K562 (cell line): ENCODE results near the gene CARD8. TPM values are rescaled to one million over a fixed set of nuclear protein-coding genes. Genes with fewer than 3 reads are reported as not detected.

Experiments
- polyA plus RNA-seq, 8 experiments: library from polyadenylated mRNA; depleted of rRNA in 4 of 8; stranded (reverse) in 5 of 8; unstranded in 3 of 8; fragments of >200 nt; fragmentation: Nextera tagmentation in 2 of 8; fragmentation: Illumina TruSeq in 1 of 8; extraction: Ambion mirVana in 2 of 8; extraction: Trizol in 1 of 8; gene quantifications; 2 replicates each; pipeline versions ENCODE4 v1.2.1 to v1.2.3, GENCODE V29; 2011 to 2014; ENCODE audit warnings: inconsistent platforms in 1 of 8, missing spikeins in 1 of 8
- total RNA-seq, 7 experiments: library from RNA; depleted of rRNA in 6 of 7; stranded (reverse); fragments of >200 nt in 6 of 7; fragmentation: Illumina TruSeq in 2 of 7; extraction: Trizol in 2 of 7; gene quantifications; 2 replicates each; pipeline versions ENCODE4 v1.2.1 to v1.2.3, GENCODE V29; 2011 to 2021; ENCODE audit warnings: low replicate concordance in 1 of 7

Gene CARD8
- total and polyA plus RNA-seq, 9 of the 15 experiments (the other 6 are each of a cell fraction or from before 2014, with no cell fraction given): 11.5 to 26.4 (median 20.8) TPM

Other genes starting within 250 kb of the CARD8 start
Only the 7 nearest of the 13 such genes appear.
- 111 and 114 TPM in 2 replicates for gene LIG1, start 85.6 kb downstream of the CARD8 start, total RNA-seq (2014; rRNA removed)
- gene LIG1, start 85.6 kb downstream of the CARD8 start, total RNA-seq (2014; rRNA removed; fragmentation: Illumina TruSeq; extraction: Trizol): 50.7 and 65.3 TPM in 2 replicates
- 70.4 and 75.5 TPM in 2 replicates for gene LIG1, start 85.6 kb downstream of the CARD8 start, total RNA-seq (2015; rRNA removed; fragmentation: Illumina TruSeq; extraction: Trizol)
- gene LIG1, start 85.6 kb downstream of the CARD8 start, total RNA-seq (2021): 83.0 and 87.6 TPM in 2 replicates
- 49.9 and 74.6 TPM in 2 replicates for gene LIG1, start 85.6 kb downstream of the CARD8 start, polyA plus RNA-seq (2011; rRNA removed)
- gene LIG1, start 85.6 kb downstream of the CARD8 start, polyA plus RNA-seq (2014; fragmentation: Illumina TruSeq; extraction: Trizol): 71.1 and 75.8 TPM in 2 replicates
- gene LIG1, start 85.6 kb downstream of the CARD8 start, polyA plus RNA-seq (2014; fragmentation: Nextera tagmentation; extraction: Ambion mirVana): 10 to 100 TPM in 1 of 2 experiments, 1 to 10 TPM in 1; 9.6 to 11.0 TPM
- 82.1 and 101 TPM in 2 replicates for gene LIG1, start 85.6 kb downstream of the CARD8 start, polyA plus RNA-seq (2014; rRNA removed)
- 0.50 and 0.73 TPM in 2 replicates for gene ZSWIM9, start 85.2 kb downstream of the CARD8 start, total RNA-seq (2014; rRNA removed)
- 0.11 and 0.13 TPM in 2 replicates for gene ZSWIM9, start 85.2 kb downstream of the CARD8 start, total RNA-seq (2014; rRNA removed; fragmentation: Illumina TruSeq; extraction: Trizol)
- gene ZSWIM9, start 85.2 kb downstream of the CARD8 start, total RNA-seq (2015; rRNA removed; fragmentation: Illumina TruSeq; extraction: Trizol): 0.11 and 0.36 TPM in 2 replicates
- gene ZSWIM9, start 85.2 kb downstream of the CARD8 start, total RNA-seq (2021): 1.4 TPM in 2 replicates
- 0.06 and 0.09 TPM in 2 replicates for gene ZSWIM9, start 85.2 kb downstream of the CARD8 start, polyA plus RNA-seq (2011; rRNA removed)
- 0.33 and 0.58 TPM in 2 replicates for gene ZSWIM9, start 85.2 kb downstream of the CARD8 start, polyA plus RNA-seq (2014; fragmentation: Illumina TruSeq; extraction: Trizol)
- gene ZSWIM9, start 85.2 kb downstream of the CARD8 start, polyA plus RNA-seq (2014; fragmentation: Nextera tagmentation; extraction: Ambion mirVana): under 1 TPM in 1 of 2 experiments, not detected in 1; 0.04 TPM
- gene ZSWIM9, start 85.2 kb downstream of the CARD8 start, polyA plus RNA-seq (2014; rRNA removed): 0.82 and 0.94 TPM in 2 replicates
- not detected in 2 replicates for gene ZNF114, start 14.2 kb upstream of the CARD8 start, total RNA-seq (2014; rRNA removed)
- not detected in 2 replicates for gene ZNF114, start 14.2 kb upstream of the CARD8 start, total RNA-seq (2014; rRNA removed; fragmentation: Illumina TruSeq; extraction: Trizol)
- not detected in 2 replicates for gene ZNF114, start 14.2 kb upstream of the CARD8 start, total RNA-seq (2015; rRNA removed; fragmentation: Illumina TruSeq; extraction: Trizol)
- gene ZNF114, start 14.2 kb upstream of the CARD8 start, total RNA-seq (2021): not detected in 2 replicates
- not detected in 2 replicates for gene ZNF114, start 14.2 kb upstream of the CARD8 start, polyA plus RNA-seq (2011; rRNA removed)
- not detected in 2 replicates for gene ZNF114, start 14.2 kb upstream of the CARD8 start, polyA plus RNA-seq (2014; fragmentation: Illumina TruSeq; extraction: Trizol)
- gene ZNF114, start 14.2 kb upstream of the CARD8 start, polyA plus RNA-seq (2014; fragmentation: Nextera tagmentation; extraction: Ambion mirVana): not detected
- not detected in 2 replicates for gene ZNF114, start 14.2 kb upstream of the CARD8 start, polyA plus RNA-seq (2014; rRNA removed)
- 137 and 194 TPM in 2 replicates for gene EMP3, start 69.6 kb upstream of the CARD8 start, total RNA-seq (2014; rRNA removed)
- gene EMP3, start 69.6 kb upstream of the CARD8 start, total RNA-seq (2014; rRNA removed; fragmentation: Illumina TruSeq; extraction: Trizol): 184 and 204 TPM in 2 replicates
- 386 and 393 TPM in 2 replicates for gene EMP3, start 69.6 kb upstream of the CARD8 start, total RNA-seq (2015; rRNA removed; fragmentation: Illumina TruSeq; extraction: Trizol)
- 296 and 321 TPM in 2 replicates for gene EMP3, start 69.6 kb upstream of the CARD8 start, total RNA-seq (2021)
- 355 and 448 TPM in 2 replicates for gene EMP3, start 69.6 kb upstream of the CARD8 start, polyA plus RNA-seq (2011; rRNA removed)
- gene EMP3, start 69.6 kb upstream of the CARD8 start, polyA plus RNA-seq (2014; fragmentation: Illumina TruSeq; extraction: Trizol): 308 and 333 TPM in 2 replicates
- 100 to 1,000 TPM; 123 to 227 TPM for gene EMP3, start 69.6 kb upstream of the CARD8 start, polyA plus RNA-seq (2014; fragmentation: Nextera tagmentation; extraction: Ambion mirVana)
- 314 and 369 TPM in 2 replicates for gene EMP3, start 69.6 kb upstream of the CARD8 start, polyA plus RNA-seq (2014; rRNA removed)
- gene TMEM143, start 108.0 kb upstream of the CARD8 start, total RNA-seq (2014; rRNA removed): 2.3 and 5.1 TPM in 2 replicates
- 0.96 and 1.9 TPM in 2 replicates for gene TMEM143, start 108.0 kb upstream of the CARD8 start, total RNA-seq (2014; rRNA removed; fragmentation: Illumina TruSeq; extraction: Trizol)
- 2.5 and 4.3 TPM in 2 replicates for gene TMEM143, start 108.0 kb upstream of the CARD8 start, total RNA-seq (2015; rRNA removed; fragmentation: Illumina TruSeq; extraction: Trizol)
- 7.9 and 8.8 TPM in 2 replicates for gene TMEM143, start 108.0 kb upstream of the CARD8 start, total RNA-seq (2021)
- gene TMEM143, start 108.0 kb upstream of the CARD8 start, polyA plus RNA-seq (2011; rRNA removed): 6.6 and 12.4 TPM in 2 replicates
- gene TMEM143, start 108.0 kb upstream of the CARD8 start, polyA plus RNA-seq (2014; fragmentation: Illumina TruSeq; extraction: Trizol): 4.7 and 5.0 TPM in 2 replicates
- under 1 TPM; 0.66 to 0.67 TPM for gene TMEM143, start 108.0 kb upstream of the CARD8 start, polyA plus RNA-seq (2014; fragmentation: Nextera tagmentation; extraction: Ambion mirVana)
- gene TMEM143, start 108.0 kb upstream of the CARD8 start, polyA plus RNA-seq (2014; rRNA removed): 7.2 and 7.8 TPM in 2 replicates
- not detected in 2 replicates for gene SYNGR4, start 108.5 kb upstream of the CARD8 start, total RNA-seq (2014; rRNA removed)
- gene SYNGR4, start 108.5 kb upstream of the CARD8 start, total RNA-seq (2014; rRNA removed; fragmentation: Illumina TruSeq; extraction: Trizol): not detected in 2 replicates
- not detected in 2 replicates for gene SYNGR4, start 108.5 kb upstream of the CARD8 start, total RNA-seq (2015; rRNA removed; fragmentation: Illumina TruSeq; extraction: Trizol)
- not detected in 2 replicates for gene SYNGR4, start 108.5 kb upstream of the CARD8 start, total RNA-seq (2021)
- gene SYNGR4, start 108.5 kb upstream of the CARD8 start, polyA plus RNA-seq (2011; rRNA removed): 0.19 TPM in 1 of 2 replicates, not detected in the other
- gene SYNGR4, start 108.5 kb upstream of the CARD8 start, polyA plus RNA-seq (2014; fragmentation: Illumina TruSeq; extraction: Trizol): 0.28 TPM in 1 of 2 replicates, not detected in the other
- gene SYNGR4, start 108.5 kb upstream of the CARD8 start, polyA plus RNA-seq (2014; fragmentation: Nextera tagmentation; extraction: Ambion mirVana): under 1 TPM in 1 of 2 experiments, not detected in 1; 0.14 TPM
- 0.07 TPM in 1 of 2 replicates, not detected in the other for gene SYNGR4, start 108.5 kb upstream of the CARD8 start, polyA plus RNA-seq (2014; rRNA removed)
- gene KDELR1, start 135.6 kb upstream of the CARD8 start, total RNA-seq (2014; rRNA removed): 54.2 and 66.1 TPM in 2 replicates
- gene KDELR1, start 135.6 kb upstream of the CARD8 start, total RNA-seq (2014; rRNA removed; fragmentation: Illumina TruSeq; extraction: Trizol): 49.1 and 52.5 TPM in 2 replicates
- gene KDELR1, start 135.6 kb upstream of the CARD8 start, total RNA-seq (2015; rRNA removed; fragmentation: Illumina TruSeq; extraction: Trizol): 58.5 and 60.6 TPM in 2 replicates
- gene KDELR1, start 135.6 kb upstream of the CARD8 start, total RNA-seq (2021): 133 and 138 TPM in 2 replicates
- gene KDELR1, start 135.6 kb upstream of the CARD8 start, polyA plus RNA-seq (2011; rRNA removed): 82.9 and 185 TPM in 2 replicates
- gene KDELR1, start 135.6 kb upstream of the CARD8 start, polyA plus RNA-seq (2014; fragmentation: Illumina TruSeq; extraction: Trizol): 165 and 185 TPM in 2 replicates
- gene KDELR1, start 135.6 kb upstream of the CARD8 start, polyA plus RNA-seq (2014; fragmentation: Nextera tagmentation; extraction: Ambion mirVana): 10 to 100 TPM in 1 of 2 experiments, 1 to 10 TPM in 1; 6.1 to 11.1 TPM
- 75.0 and 76.4 TPM in 2 replicates for gene KDELR1, start 135.6 kb upstream of the CARD8 start, polyA plus RNA-seq (2014; rRNA removed)